Omental fat pad (tissue), 4 donors: ENCODE measurements around the gene MYLIP. TPM values are rescaled to one million over a fixed set of nuclear protein-coding genes. Genes with fewer than 3 reads are reported as not detected.

Experiments used
- ATAC-seq: fragments of 150-250 bp; one replicate; pipeline ENCODE4 v1.9.1; 2016; ENCODE audit warnings: mild to moderate bottlenecking, moderate library complexity; ENCODE audit not compliant: low FRiP score
- DNase-seq: peaks from one replicate; pipeline ENCODE4 v3.0.0-alpha.2; 2019; ENCODE audit warnings: low spot score
- CTCF ChIP-seq, 3 donors: fragments of 450-650 bp; IDR thresholded peaks; one replicate each; pipeline ENCODE4 v1.5.1; 2016 to 2017; ENCODE audit warnings: antibody characterized with exemption in 3 of 3, mild to moderate bottlenecking in 3 of 3, moderate library complexity in 2 of 3
- total RNA-seq, 4 donors: library from RNA; depleted of rRNA; stranded (reverse); fragments of >200 nt; gene quantifications; one replicate each; pipeline ENCODE4 v1.1.0, GENCODE V29; 2016

The MYLIP gene
- total RNA-seq, 4 donors from 2014 or later: 13.0 to 81.8 (median 33.5) TPM

- no peak for TF ChIP-seq CTCF (IDR thresholded peaks at IDR 0.05)
- ATAC-seq (no peak), DNase-seq (no peak)
Observed at GRCh38 chr6:16088409-16088808, 40.5 kb upstream of the MYLIP start.

GRCh38 chr6:16089232-16090062 is 39.4 kb upstream of the MYLIP start:
- DNase-seq (no peak), ATAC-seq (no peak)
- no peak for TF ChIP-seq CTCF (IDR thresholded peaks at IDR 0.05)

- ATAC-seq: no peak
- TF ChIP-seq CTCF (IDR thresholded peaks at IDR 0.05): no peak
- no peak for DNase-seq
Observed at GRCh38 chr6:16090452-16090851, 38.4 kb upstream of the MYLIP start.

GRCh38 chr6:16090920-16091319 is 38.0 kb upstream of the MYLIP start:
- TF ChIP-seq CTCF (IDR thresholded peaks at IDR 0.05): no peak
- DNase-seq: no peak
- ATAC-seq: no peak

- no peak for DNase-seq
- ATAC-seq: no peak
- TF ChIP-seq CTCF (IDR thresholded peaks at IDR 0.05): no peak
Observed at GRCh38 chr6:16092140-16092539, 36.7 kb upstream of the MYLIP start.

GRCh38 chr6:16092990-16093389 is 35.9 kb upstream of the MYLIP start:
- ATAC-seq (no peak), DNase-seq (no peak)
- no peak for TF ChIP-seq CTCF (IDR thresholded peaks at IDR 0.05)

GRCh38 chr6:16095180-16095579 is 33.7 kb upstream of the MYLIP start:
- ATAC-seq (no peak), DNase-seq (no peak)
- no peak for TF ChIP-seq CTCF (IDR thresholded peaks at IDR 0.05)
